ENCODE results near the gene TRIM13. TPM values are rescaled to one million over a fixed set of nuclear protein-coding genes. Genes with fewer than 3 reads are reported as not detected.
A peak's percentile ranks its signal among the peaks of the same experiment; 100 is the strongest.

The TRIM13 gene
- total RNA-seq, 1 donor from 2014 or later = 12.2 TPM

- TF ChIP-seq, protein P1, sequence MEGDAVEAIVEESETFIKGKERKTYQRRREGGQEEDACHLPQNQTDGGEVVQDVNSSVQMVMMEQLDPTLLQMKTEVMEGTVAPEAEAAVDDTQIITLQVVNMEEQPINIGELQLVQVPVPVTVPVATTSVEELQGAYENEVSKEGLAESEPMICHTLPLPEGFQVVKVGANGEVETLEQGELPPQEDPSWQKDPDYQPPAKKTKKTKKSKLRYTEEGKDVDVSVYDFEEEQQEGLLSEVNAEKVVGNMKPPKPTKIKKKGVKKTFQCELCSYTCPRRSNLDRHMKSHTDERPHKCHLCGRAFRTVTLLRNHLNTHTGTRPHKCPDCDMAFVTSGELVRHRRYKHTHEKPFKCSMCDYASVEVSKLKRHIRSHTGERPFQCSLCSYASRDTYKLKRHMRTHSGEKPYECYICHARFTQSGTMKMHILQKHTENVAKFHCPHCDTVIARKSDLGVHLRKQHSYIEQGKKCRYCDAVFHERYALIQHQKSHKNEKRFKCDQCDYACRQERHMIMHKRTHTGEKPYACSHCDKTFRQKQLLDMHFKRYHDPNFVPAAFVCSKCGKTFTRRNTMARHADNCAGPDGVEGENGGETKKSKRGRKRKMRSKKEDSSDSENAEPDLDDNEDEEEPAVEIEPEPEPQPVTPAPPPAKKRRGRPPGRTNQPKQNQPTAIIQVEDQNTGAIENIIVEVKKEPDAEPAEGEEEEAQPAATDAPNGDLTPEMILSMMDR (conservative IDR thresholded peaks at IDR 0.05; ENCODE audit: low read depth, low read length) = no peak
- H3K4me3 ChIP-seq (ENCODE audit: low read depth, low read length) = no peak overlapping the region
- DNase-seq (ENCODE audit: low read depth) = no peak
Measured at GRCh38 chr13:49958321-49958720, 38.5 kb upstream of the TRIM13 start.

- TF ChIP-seq, protein P1 (conservative IDR thresholded peaks at IDR 0.05; ENCODE audit: low read depth, low read length) = no peak
- DNase-seq (ENCODE audit: low read depth) = no peak
Measured at GRCh38 chr13:49967456-49967855, 29.4 kb upstream of the TRIM13 start.

DNA sequence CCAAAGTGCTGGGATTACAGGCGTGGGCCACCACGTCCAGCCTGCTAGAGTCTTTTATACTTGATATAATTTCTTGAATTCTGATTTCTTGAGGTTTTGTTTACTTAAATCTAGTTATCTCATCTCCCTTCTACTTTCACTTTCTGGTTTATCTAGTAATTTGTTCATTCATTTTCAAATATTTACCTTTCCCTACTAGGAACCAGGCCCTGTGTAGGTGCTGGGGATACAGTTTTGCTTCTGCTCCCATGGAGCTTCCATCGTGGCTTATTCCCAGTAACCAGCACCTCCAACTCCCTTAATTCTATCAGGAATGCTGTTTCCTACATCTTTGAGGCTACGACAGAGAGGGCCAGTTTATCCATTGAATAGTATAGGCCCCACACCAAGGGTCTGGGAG, 24.1 kb upstream of the TRIM13 start:
- no peak for DNase-seq (ENCODE audit: low read depth)
- TF ChIP-seq, protein P1 (conservative IDR thresholded peaks at IDR 0.05; ENCODE audit: low read depth, low read length) = no peak

More at GRCh38 chr13:49967456-49967855, 29.4 kb upstream of the TRIM13 start:
- no peak overlapping the region for H3K4me3 ChIP-seq (ENCODE audit: low read depth, low read length)

DNA sequence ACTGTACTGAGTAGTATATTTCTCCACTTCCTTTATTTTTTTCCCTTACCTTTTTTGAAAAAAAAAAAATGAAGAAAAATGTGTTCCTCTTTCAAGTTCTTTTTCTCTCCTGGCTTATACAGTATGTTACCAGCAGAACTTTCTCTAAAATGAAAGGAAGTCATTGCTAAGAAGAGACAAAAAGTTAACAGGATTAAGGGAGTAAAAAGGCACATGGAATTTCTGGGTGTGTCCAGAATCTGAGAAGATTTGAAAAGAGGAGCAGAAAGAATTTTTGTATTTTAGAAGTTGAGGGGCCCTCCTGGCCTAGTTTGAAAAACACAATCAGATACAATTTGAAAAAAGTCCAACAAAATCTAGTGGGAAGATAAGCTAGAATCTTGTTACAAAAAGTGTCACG, 21.0 kb upstream of the TRIM13 start:
- DNase-seq (ENCODE audit: low read depth) = no peak
- TF ChIP-seq, protein P1 (conservative IDR thresholded peaks at IDR 0.05; ENCODE audit: low read depth, low read length) = no peak
- H3K4me3 ChIP-seq (ENCODE audit: low read depth, low read length) = no peak overlapping the region

More for the DNA sequence above, 24.1 kb upstream of the TRIM13 start:
- H3K4me3 ChIP-seq (ENCODE audit: low read depth, low read length) = no peak overlapping the region

- TF ChIP-seq, protein P1 (conservative IDR thresholded peaks at IDR 0.05; ENCODE audit: low read depth, low read length) = peak; percentile 95
- H3K4me3 ChIP-seq (ENCODE audit: low read depth, low read length) = no peak overlapping the region
- peak; percentile 25 for DNase-seq (ENCODE audit: low read depth)
Measured at GRCh38 chr13:49976314-49977258, 20.3 kb upstream of the TRIM13 start.

DNA sequence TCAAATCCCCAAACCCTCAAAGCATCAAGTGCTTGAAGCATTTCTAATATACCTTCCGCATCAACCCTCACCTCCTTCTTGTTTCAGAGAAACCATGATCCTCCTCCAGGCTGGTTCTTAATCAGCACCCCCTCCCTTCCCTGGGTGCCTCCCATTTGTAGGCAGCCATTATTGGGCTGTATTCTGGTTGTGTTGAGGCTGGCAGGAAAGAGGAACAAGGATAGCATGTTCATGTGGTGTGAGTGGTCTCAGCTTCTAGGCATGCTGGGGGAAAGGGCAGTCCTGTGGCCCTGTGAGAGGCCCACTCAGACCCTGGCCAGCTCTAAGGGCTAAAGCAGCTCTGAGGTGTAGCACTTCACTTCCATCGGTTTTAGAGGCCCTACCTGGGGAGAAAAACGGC, 18.9 kb upstream of the TRIM13 start:
- H3K4me3 ChIP-seq (ENCODE audit: low read depth, low read length) = no peak overlapping the region
- TF ChIP-seq, protein P1 (conservative IDR thresholded peaks at IDR 0.05; ENCODE audit: low read depth, low read length) = no peak
- DNase-seq (ENCODE audit: low read depth) = no peak

All from epithelial cell of proximal tubule (primary cell).